ENCODE results near the gene DENND6B.

The DENND6B gene

GRCh38 chr22:50302041-50302541 is 24.7 kb downstream of the DENND6B start:
- FAIRE-seq, result no peak

- FAIRE-seq, result no peak
These were observed 25.2 kb downstream of the DENND6B start for GRCh38 chr22:50301581-50301991.

- no peak for FAIRE-seq
These were observed 26.1 kb downstream of the DENND6B start for GRCh38 chr22:50300620-50301257.

GRCh38 chr22:50299785-50300619 is 26.8 kb downstream of the DENND6B start:
- FAIRE-seq, result no peak

GRCh38 chr22:50298937-50299784 is 27.7 kb downstream of the DENND6B start:
- FAIRE-seq, result no peak

GRCh38 chr22:50298266-50298637 is 28.6 kb downstream of the DENND6B start:
- no peak for FAIRE-seq

- no peak for FAIRE-seq
These were observed 29.1 kb downstream of the DENND6B start for GRCh38 chr22:50297510-50298265.

- no peak for FAIRE-seq
These were observed 29.9 kb downstream of the DENND6B start for GRCh38 chr22:50296658-50297490.

- no peak for FAIRE-seq
These were observed 32.5 kb downstream of the DENND6B start for GRCh38 chr22:50294319-50294656.

- no peak for FAIRE-seq
These were observed 33.1 kb downstream of the DENND6B start for GRCh38 chr22:50293441-50294318.

- FAIRE-seq, result no peak
These were observed 34.0 kb downstream of the DENND6B start for GRCh38 chr22:50292643-50293440.

GRCh38 chr22:50289942-50290630 is 36.7 kb downstream of the DENND6B start:
- FAIRE-seq, result no peak

GRCh38 chr22:50289151-50289941 is 37.5 kb downstream of the DENND6B start:
- no peak for FAIRE-seq

- no peak for FAIRE-seq
These were observed 39.1 kb downstream of the DENND6B start for GRCh38 chr22:50287731-50288130.

- FAIRE-seq, result no peak
These were observed 40.0 kb downstream of the DENND6B start for GRCh38 chr22:50286701-50287318.

GRCh38 chr22:50286275-50286674 is 40.5 kb downstream of the DENND6B start:
- no peak for FAIRE-seq

- FAIRE-seq, result no peak
These were observed 41.1 kb downstream of the DENND6B start for GRCh38 chr22:50285568-50286229.
